Measurements from ENCODE around the gene POMGNT1.
A peak's percentile ranks its signal among the peaks of the same experiment; 100 is the strongest.

The POMGNT1 gene

GRCh38 chr1:46221749-46222148 is 23.5 kb upstream of the POMGNT1 start:
- Mint-ChIP-seq H3K4me1 (ENCODE audit: low read depth) (peaks cover 3% of the 10 kb centered on the region), H3K27ac (no peak overlapping the region), H3K9me3 (no peaks in the 10 kb centered on the region), H3K36me3 (ENCODE audit: low read depth) (no peaks in the 10 kb centered on the region), H3K27me3 (ENCODE audit: low read depth) (peaks cover 4% of the 10 kb centered on the region), H3K4me3 (no peak overlapping the region)

GRCh38 chr1:46220808-46221207 is 22.6 kb upstream of the POMGNT1 start:
- peaks cover 3% of the 10 kb centered on the region for H3K4me1 Mint-ChIP-seq (ENCODE audit: low read depth)
- no peaks in the 10 kb centered on the region for H3K9me3 Mint-ChIP-seq

GRCh38 chr1:46219551-46220520 is 21.6 kb upstream of the POMGNT1 start:
- Mint-ChIP-seq H3K4me3 (no peak overlapping the region), H3K27ac (no peak overlapping the region), H3K27me3 (ENCODE audit: low read depth) (peaks cover 6% of the 10 kb centered on the region), H3K36me3 (ENCODE audit: low read depth) (no peaks in the 10 kb centered on the region), H3K4me1 (ENCODE audit: low read depth) (peaks cover 3% of the 10 kb centered on the region), H3K9me3 (no peaks in the 10 kb centered on the region)

More at GRCh38 chr1:46220808-46221207, 22.6 kb upstream of the POMGNT1 start:
- H3K27me3 Mint-ChIP-seq (ENCODE audit: low read depth), result peaks cover 6% of the 10 kb centered on the region
- H3K36me3 Mint-ChIP-seq (ENCODE audit: low read depth), result no peaks in the 10 kb centered on the region
- H3K27ac Mint-ChIP-seq, result no peak overlapping the region
- no peak overlapping the region for H3K4me3 Mint-ChIP-seq

- no peak overlapping the region for H3K4me3 Mint-ChIP-seq
- no peaks in the 10 kb centered on the region for H3K36me3 Mint-ChIP-seq (ENCODE audit: low read depth)
- H3K4me1 Mint-ChIP-seq (ENCODE audit: low read depth), result peaks cover under 1% of the 10 kb centered on the region
- H3K27ac Mint-ChIP-seq, result no peak overlapping the region
- H3K27me3 Mint-ChIP-seq (ENCODE audit: low read depth), result peaks cover 6% of the 10 kb centered on the region
- no peaks in the 10 kb centered on the region for H3K9me3 Mint-ChIP-seq
Measured at GRCh38 chr1:46218443-46218842, 20.2 kb upstream of the POMGNT1 start.

- H3K4me1 Mint-ChIP-seq (ENCODE audit: low read depth), result no peaks in the 10 kb centered on the region
Measured at GRCh38 chr1:46215504-46215903, 17.3 kb upstream of the POMGNT1 start.

GRCh38 chr1:46211051-46211450 is 12.8 kb upstream of the POMGNT1 start:
- H3K9me3 Mint-ChIP-seq, result no peaks in the 10 kb centered on the region
- H3K27me3 Mint-ChIP-seq (ENCODE audit: low read depth), result no peaks in the 10 kb centered on the region
- H3K4me1 Mint-ChIP-seq (ENCODE audit: low read depth), result no peaks in the 10 kb centered on the region
- H3K36me3 Mint-ChIP-seq (ENCODE audit: low read depth), result no peaks in the 10 kb centered on the region
- no peak overlapping the region for H3K4me3 Mint-ChIP-seq
- H3K27ac Mint-ChIP-seq, result no peak overlapping the region

More at GRCh38 chr1:46215504-46215903, 17.3 kb upstream of the POMGNT1 start:
- Mint-ChIP-seq H3K9me3 (no peaks in the 10 kb centered on the region), H3K27me3 (ENCODE audit: low read depth) (peaks cover 6% of the 10 kb centered on the region), H3K36me3 (ENCODE audit: low read depth) (no peaks in the 10 kb centered on the region), H3K4me3 (no peak overlapping the region), H3K27ac (no peak overlapping the region)

- Mint-ChIP-seq H3K27me3 (ENCODE audit: low read depth) (no peaks in the 10 kb centered on the region), H3K9me3 (no peaks in the 10 kb centered on the region), H3K36me3 (ENCODE audit: low read depth) (no peaks in the 10 kb centered on the region), H3K27ac (no peak overlapping the region), H3K4me3 (no peak overlapping the region), H3K4me1 (ENCODE audit: low read depth) (no peaks in the 10 kb centered on the region)
Measured at GRCh38 chr1:46210561-46210960, 12.3 kb upstream of the POMGNT1 start.

- Mint-ChIP-seq H3K9me3 (no peaks in the 10 kb centered on the region), H3K4me3 (no peak overlapping the region)
Measured at GRCh38 chr1:46206399-46206798, 8.2 kb upstream of the POMGNT1 start.

GRCh38 chr1:46205791-46206190 is 7.6 kb upstream of the POMGNT1 start:
- Mint-ChIP-seq H3K9me3 (no peaks in the 10 kb centered on the region), H3K36me3 (ENCODE audit: low read depth) (no peaks in the 10 kb centered on the region), H3K27me3 (ENCODE audit: low read depth) (no peaks in the 10 kb centered on the region), H3K4me3 (no peak overlapping the region), H3K4me1 (ENCODE audit: low read depth) (peaks cover 4% of the 10 kb centered on the region), H3K27ac (no peak overlapping the region)

More at GRCh38 chr1:46206399-46206798, 8.2 kb upstream of the POMGNT1 start:
- Mint-ChIP-seq H3K27me3 (ENCODE audit: low read depth) (no peaks in the 10 kb centered on the region), H3K27ac (no peak overlapping the region), H3K4me1 (ENCODE audit: low read depth) (peaks cover 4% of the 10 kb centered on the region), H3K36me3 (ENCODE audit: low read depth) (no peaks in the 10 kb centered on the region)

- no peaks in the 10 kb centered on the region for H3K27me3 Mint-ChIP-seq (ENCODE audit: low read depth)
- H3K4me3 Mint-ChIP-seq, result no peak overlapping the region
- H3K9me3 Mint-ChIP-seq, result no peaks in the 10 kb centered on the region
- H3K4me1 Mint-ChIP-seq (ENCODE audit: low read depth), result peaks cover 4% of the 10 kb centered on the region
- H3K36me3 Mint-ChIP-seq (ENCODE audit: low read depth), result no peaks in the 10 kb centered on the region
- no peak overlapping the region for H3K27ac Mint-ChIP-seq
Measured at GRCh38 chr1:46205141-46205540, 6.9 kb upstream of the POMGNT1 start.

GRCh38 chr1:46204406-46204742 is 6.1 kb upstream of the POMGNT1 start:
- H3K27me3 Mint-ChIP-seq (ENCODE audit: low read depth), result no peaks in the 10 kb centered on the region
- H3K4me3 Mint-ChIP-seq, result no peak overlapping the region
- H3K9me3 Mint-ChIP-seq, result no peaks in the 10 kb centered on the region
- peaks cover 5% of the 10 kb centered on the region for H3K4me1 Mint-ChIP-seq (ENCODE audit: low read depth)
- no peak overlapping the region for H3K27ac Mint-ChIP-seq
- no peaks in the 10 kb centered on the region for H3K36me3 Mint-ChIP-seq (ENCODE audit: low read depth)

- Mint-ChIP-seq H3K27ac (no peak overlapping the region), H3K36me3 (ENCODE audit: low read depth) (no peaks in the 10 kb centered on the region), H3K9me3 (no peaks in the 10 kb centered on the region), H3K4me3 (no peak overlapping the region), H3K4me1 (ENCODE audit: low read depth) (peaks cover 8% of the 10 kb centered on the region), H3K27me3 (ENCODE audit: low read depth) (no peaks in the 10 kb centered on the region)
Measured at GRCh38 chr1:46203738-46204405, 5.6 kb upstream of the POMGNT1 start.

- Mint-ChIP-seq H3K27me3 (ENCODE audit: low read depth) (no peaks in the 10 kb centered on the region), H3K36me3 (ENCODE audit: low read depth) (peaks cover 11% of the 10 kb centered on the region), H3K27ac (no peak overlapping the region), H3K9me3 (no peaks in the 10 kb centered on the region), H3K4me3 (peak overlapping the region; percentile 83), H3K4me1 (ENCODE audit: low read depth) (peaks cover 15% of the 10 kb centered on the region)
Measured at GRCh38 chr1:46199233-46199749, 1.1 kb upstream of the POMGNT1 start.

GRCh38 chr1:46197560-46197963 is 672 bp downstream of the POMGNT1 start:
- Mint-ChIP-seq H3K9me3 (no peaks in the 10 kb centered on the region), H3K4me3 (peak overlapping the region; percentile 80), H3K36me3 (ENCODE audit: low read depth) (peaks cover 16% of the 10 kb centered on the region), H3K27me3 (ENCODE audit: low read depth) (no peaks in the 10 kb centered on the region), H3K4me1 (ENCODE audit: low read depth) (peaks cover 12% of the 10 kb centered on the region), H3K27ac (peak overlapping the region; percentile 67)

- Mint-ChIP-seq H3K9me3 (no peaks in the 10 kb centered on the region), H3K36me3 (ENCODE audit: low read depth) (peaks cover 16% of the 10 kb centered on the region), H3K27ac (no peak overlapping the region), H3K4me1 (ENCODE audit: low read depth) (peaks cover 11% of the 10 kb centered on the region), H3K4me3 (no peak overlapping the region), H3K27me3 (ENCODE audit: low read depth) (no peaks in the 10 kb centered on the region)
Measured at GRCh38 chr1:46196609-46197008, 1.6 kb downstream of the POMGNT1 start.

Measured in T-helper 1 cell treated with Interleukin-12 subunit alpha and Interleukin-12 subunit beta and Interleukin-4 antibody, amounts not matched to agents 30 μg/mL and 1 μg/mL, for 36 hours (primary cell).